ENCODE measurements around the gene CRACR2B.

CRACR2B gene

DNA sequence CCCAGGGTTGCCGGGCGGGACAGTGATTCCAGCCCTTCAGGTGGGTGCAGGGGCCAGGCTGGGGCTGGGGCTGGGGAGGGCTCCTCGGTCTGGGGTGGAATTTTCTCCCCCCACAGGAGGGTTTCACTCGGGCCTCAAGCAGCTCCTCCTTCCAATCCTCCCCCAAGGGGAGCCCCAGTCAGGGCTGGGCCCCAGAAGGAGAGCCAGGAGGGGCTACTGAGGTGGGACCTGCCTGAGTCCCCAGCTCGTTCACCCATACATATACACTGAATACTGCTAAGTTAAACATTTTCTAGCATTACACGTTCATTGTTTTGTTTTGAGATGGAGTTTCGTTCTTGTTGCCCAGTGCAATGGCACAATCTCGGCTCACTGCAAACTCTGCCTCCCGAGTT lies 1.5 kb upstream of the CRACR2B start:
- CTCF ChIA-PET, result no interaction called here

More for the DNA sequence above, 1.5 kb upstream of the CRACR2B start:
- POLR2A ChIA-PET, result interaction anchor here (0.6 to 1.0 kb wide), 3 partner anchors 9 to 17 kb away, joined by 3 to 6 read pairs (median 4); partner anchors contain the start of gene TSPAN4
- no peaks in the 10 kb centered on the region for H3K9me3 ChIP-seq (ENCODE audit: control insufficient read depth, insufficient read depth, low read depth, low read length)
- H3K4me1 ChIP-seq (ENCODE audit: control insufficient read depth, insufficient read depth, low read length), result no peaks in the 10 kb centered on the region
- no peak overlapping the region for H3K4me3 ChIP-seq (ENCODE audit: low read depth, low read length)
- no peak overlapping the region for H3K27ac ChIP-seq (ENCODE audit: extremely low read depth, low read depth, low read length)
- TF ChIP-seq, protein P1, sequence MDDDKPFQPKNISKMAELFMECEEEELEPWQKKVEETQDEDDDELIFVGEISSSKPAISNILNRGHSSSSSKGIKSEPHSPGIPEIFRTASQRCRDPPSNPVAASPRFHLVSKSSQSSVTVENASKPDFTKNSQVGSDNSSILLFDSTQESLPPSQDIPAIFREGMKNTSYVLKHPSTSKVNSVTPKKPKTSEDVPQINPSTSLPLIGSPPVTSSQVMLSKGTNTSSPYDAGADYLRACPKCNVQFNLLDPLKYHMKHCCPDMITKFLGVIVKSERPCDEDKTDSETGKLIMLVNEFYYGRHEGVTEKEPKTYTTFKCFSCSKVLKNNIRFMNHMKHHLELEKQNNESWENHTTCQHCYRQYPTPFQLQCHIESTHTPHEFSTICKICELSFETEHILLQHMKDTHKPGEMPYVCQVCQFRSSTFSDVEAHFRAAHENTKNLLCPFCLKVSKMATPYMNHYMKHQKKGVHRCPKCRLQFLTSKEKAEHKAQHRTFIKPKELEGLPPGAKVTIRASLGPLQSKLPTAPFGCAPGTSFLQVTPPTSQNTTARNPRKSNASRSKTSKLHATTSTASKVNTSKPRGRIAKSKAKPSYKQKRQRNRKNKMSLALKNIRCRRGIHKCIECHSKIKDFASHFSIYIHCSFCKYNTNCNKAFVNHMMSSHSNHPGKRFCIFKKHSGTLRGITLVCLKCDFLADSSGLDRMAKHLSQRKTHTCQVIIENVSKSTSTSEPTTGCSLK (tag by site-specific recombination; IDR thresholded peaks at IDR 0.05), result no peak
- TF ChIP-seq ZNF585B (tag by site-specific recombination; IDR thresholded peaks at IDR 0.05) (no peak), SP3 (tag by site-specific recombination; IDR thresholded peaks at IDR 0.05) (no peak), YY1 (tag by site-specific recombination; IDR thresholded peaks at IDR 0.05) (no peak), ZNF37A (tag by site-specific recombination; IDR thresholded peaks at IDR 0.05) (no peak), YY2 (tag by site-specific recombination; IDR thresholded peaks at IDR 0.05) (no peak), ZNF423 (tag by site-specific recombination; IDR thresholded peaks at IDR 0.05) (no peak), ZNF169 (tag by site-specific recombination; IDR thresholded peaks at IDR 0.05) (no peak), ZNF239 (tag by site-specific recombination; IDR thresholded peaks at IDR 0.05) (no peak), ZNF623 (tag by site-specific recombination; IDR thresholded peaks at IDR 0.05) (no peak)
- TF ChIP-seq, protein P2, sequence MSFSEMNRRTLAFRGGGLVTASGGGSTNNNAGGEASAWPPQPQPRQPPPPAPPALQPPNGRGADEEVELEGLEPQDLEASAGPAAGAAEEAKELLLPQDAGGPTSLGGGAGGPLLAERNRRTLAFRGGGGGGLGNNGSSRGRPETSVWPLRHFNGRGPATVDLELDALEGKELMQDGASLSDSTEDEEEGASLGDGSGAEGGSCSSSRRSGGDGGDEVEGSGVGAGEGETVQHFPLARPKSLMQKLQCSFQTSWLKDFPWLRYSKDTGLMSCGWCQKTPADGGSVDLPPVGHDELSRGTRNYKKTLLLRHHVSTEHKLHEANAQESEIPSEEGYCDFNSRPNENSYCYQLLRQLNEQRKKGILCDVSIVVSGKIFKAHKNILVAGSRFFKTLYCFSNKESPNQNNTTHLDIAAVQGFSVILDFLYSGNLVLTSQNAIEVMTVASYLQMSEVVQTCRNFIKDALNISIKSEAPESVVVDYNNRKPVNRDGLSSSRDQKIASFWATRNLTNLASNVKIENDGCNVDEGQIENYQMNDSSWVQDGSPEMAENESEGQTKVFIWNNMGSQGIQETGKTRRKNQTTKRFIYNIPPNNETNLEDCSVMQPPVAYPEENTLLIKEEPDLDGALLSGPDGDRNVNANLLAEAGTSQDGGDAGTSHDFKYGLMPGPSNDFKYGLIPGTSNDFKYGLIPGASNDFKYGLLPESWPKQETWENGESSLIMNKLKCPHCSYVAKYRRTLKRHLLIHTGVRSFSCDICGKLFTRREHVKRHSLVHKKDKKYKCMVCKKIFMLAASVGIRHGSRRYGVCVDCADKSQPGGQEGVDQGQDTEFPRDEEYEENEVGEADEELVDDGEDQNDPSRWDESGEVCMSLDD (tag by site-specific recombination; IDR thresholded peaks at IDR 0.05), result no peak
- TF ChIP-seq, protein P3, sequence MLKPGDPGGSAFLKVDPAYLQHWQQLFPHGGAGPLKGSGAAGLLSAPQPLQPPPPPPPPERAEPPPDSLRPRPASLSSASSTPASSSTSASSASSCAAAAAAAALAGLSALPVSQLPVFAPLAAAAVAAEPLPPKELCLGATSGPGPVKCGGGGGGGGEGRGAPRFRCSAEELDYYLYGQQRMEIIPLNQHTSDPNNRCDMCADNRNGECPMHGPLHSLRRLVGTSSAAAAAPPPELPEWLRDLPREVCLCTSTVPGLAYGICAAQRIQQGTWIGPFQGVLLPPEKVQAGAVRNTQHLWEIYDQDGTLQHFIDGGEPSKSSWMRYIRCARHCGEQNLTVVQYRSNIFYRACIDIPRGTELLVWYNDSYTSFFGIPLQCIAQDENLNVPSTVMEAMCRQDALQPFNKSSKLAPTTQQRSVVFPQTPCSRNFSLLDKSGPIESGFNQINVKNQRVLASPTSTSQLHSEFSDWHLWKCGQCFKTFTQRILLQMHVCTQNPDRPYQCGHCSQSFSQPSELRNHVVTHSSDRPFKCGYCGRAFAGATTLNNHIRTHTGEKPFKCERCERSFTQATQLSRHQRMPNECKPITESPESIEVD (tag by site-specific recombination; IDR thresholded peaks at IDR 0.05), result no peak
- TF ChIP-seq, protein P4, sequence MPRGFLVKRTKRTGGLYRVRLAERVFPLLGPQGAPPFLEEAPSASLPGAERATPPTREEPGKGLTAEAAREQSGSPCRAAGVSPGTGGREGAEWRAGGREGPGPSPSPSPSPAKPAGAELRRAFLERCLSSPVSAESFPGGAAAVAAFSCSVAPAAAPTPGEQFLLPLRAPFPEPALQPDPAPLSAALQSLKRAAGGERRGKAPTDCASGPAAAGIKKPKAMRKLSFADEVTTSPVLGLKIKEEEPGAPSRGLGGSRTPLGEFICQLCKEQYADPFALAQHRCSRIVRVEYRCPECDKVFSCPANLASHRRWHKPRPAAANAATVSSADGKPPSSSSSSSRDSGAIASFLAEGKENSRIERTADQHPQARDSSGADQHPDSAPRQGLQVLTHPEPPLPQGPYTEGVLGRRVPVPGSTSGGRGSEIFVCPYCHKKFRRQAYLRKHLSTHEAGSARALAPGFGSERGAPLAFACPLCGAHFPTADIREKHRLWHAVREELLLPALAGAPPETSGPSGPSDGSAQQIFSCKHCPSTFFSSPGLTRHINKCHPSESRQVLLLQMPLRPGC (tag by site-specific recombination; IDR thresholded peaks at IDR 0.05), result no peak
- TF ChIP-seq, protein P5, sequence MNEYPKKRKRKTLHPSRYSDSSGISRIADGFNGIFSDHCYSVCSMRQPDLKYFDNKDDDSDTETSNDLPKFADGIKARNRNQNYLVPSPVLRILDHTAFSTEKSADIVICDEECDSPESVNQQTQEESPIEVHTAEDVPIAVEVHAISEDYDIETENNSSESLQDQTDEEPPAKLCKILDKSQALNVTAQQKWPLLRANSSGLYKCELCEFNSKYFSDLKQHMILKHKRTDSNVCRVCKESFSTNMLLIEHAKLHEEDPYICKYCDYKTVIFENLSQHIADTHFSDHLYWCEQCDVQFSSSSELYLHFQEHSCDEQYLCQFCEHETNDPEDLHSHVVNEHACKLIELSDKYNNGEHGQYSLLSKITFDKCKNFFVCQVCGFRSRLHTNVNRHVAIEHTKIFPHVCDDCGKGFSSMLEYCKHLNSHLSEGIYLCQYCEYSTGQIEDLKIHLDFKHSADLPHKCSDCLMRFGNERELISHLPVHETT (tag by site-specific recombination; IDR thresholded peaks at IDR 0.05), result no peak
- TF ChIP-seq, protein P6, sequence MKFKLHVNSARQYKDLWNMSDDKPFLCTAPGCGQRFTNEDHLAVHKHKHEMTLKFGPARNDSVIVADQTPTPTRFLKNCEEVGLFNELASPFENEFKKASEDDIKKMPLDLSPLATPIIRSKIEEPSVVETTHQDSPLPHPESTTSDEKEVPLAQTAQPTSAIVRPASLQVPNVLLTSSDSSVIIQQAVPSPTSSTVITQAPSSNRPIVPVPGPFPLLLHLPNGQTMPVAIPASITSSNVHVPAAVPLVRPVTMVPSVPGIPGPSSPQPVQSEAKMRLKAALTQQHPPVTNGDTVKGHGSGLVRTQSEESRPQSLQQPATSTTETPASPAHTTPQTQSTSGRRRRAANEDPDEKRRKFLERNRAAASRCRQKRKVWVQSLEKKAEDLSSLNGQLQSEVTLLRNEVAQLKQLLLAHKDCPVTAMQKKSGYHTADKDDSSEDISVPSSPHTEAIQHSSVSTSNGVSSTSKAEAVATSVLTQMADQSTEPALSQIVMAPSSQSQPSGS (tag by site-specific recombination; IDR thresholded peaks at IDR 0.05; ENCODE audit: low read depth), result no peak
- peaks cover 0 to 44% of the 10 kb centered on the region in 2 experiments; a peak in 2 of 3 replicates for H3K36me3 ChIP-seq (ENCODE audit: control insufficient read depth in 2 of 2, insufficient read depth in 1 of 2, low read length in 2 of 2)

Data from HEK293 (cell line).